Stimulated activated CD8-positive, alpha-beta memory T cell treated with anti-CD3 and anti-CD28 coated beads, Interleukin-4, amount 100 ng/mL, for 4 hours (primary cell): ENCODE data around the gene SMAD1.
"Not testable (repeated sequence)": the region's sequence is repeated elsewhere in the genome, so short reads cannot be mapped to it uniquely, and the experiment has no call there.

Source experiments
- DNase-seq, 2 donors: peaks; one replicate each; pipeline ENCODE4 v3.0.0-alpha.2; 2020; ENCODE audit warnings: low read depth in 2 of 2, low spot score in 1 of 2

Gene SMAD1

DNA sequence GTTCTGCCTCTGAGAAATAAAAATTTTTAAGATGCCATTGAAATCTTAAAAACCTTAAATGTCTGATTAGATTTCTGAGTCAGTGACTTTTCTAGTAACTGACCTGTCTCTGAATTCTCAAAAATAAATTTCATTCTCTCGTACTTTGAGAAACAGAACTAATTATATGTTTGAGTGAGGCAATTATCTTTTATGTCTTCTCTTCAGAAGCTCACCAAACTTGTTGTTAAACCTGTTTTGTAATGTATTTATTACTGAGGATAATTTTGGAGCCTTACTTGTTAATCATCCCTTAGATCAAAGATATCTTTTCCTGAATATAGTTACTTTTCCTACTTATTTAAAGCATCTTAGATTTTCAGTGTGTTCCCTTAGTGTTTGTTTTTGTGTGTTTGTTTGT, 73.0 kb downstream of the SMAD1 start:
- no peak for DNase-seq

DNA sequence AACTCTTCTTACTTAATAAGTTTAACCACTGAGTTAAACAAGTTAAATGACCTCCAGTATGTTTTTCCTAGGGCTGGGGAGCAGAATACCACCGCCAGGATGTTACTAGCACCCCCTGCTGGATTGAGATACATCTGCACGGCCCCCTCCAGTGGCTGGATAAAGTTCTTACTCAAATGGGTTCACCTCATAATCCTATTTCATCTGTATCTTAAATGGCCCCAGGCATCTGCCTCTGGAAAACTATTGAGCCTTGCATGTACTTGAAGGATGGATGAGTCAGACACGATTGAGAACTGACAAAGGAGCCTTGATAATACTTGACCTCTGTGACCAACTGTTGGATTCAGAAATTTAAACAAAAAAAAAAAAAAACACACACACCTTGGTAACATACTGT, 76.1 kb downstream of the SMAD1 start:
- peak in 1 of 2 donors; percentile 23 for DNase-seq

DNA sequence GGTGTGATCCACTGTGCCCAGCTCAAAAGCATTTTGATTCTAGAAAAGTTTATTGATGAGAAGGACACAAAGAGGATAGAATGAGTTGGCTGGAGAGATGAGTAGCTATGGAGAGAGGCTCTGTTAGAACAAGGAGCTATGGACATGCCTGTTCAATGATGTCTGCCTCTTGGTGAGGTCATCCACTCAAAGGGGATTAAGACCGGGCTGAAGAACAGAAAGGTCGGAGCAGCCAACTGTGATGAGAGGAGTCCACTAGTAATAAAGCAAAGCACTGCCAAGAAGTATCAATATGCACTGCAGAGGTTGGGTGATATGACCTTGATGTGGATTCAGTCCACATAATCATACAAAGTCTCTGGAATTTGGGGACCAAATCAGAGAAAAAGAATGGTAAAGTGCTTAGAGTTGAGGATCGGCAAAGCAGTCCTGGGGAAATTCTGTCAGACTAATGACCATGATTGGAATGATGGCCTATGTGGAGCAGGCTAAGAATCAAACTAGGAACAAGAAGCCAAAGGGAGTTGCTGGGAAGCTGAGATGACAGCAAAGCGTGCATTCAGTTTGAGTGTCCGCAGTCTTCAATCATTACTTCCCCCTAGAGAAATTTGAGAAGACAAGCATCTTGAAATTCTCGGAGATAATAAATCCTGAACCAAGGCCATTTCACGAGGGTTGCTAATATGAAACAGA, 81.8 kb downstream of the SMAD1 start:
- DNase-seq: no peak

DNA sequence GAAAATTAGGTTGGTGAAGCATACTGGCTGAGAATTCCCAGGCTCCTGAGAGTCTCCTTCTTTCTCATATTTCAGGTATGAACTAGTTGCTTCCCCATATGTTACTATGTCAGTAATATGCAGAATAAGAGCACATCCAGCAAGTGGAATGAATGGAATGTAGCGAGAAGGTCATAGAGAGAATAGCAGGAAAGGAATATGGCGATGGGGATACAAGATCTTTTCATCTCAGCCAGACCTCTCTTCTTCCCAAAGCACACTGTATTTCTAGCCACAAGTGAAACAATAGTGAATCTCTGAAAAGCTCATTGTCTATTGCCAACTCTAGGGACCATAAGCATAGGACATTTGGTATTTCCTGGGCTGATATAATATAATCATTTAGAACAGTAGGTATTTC, 82.9 kb downstream of the SMAD1 start:
- DNase-seq: no peak

DNA sequence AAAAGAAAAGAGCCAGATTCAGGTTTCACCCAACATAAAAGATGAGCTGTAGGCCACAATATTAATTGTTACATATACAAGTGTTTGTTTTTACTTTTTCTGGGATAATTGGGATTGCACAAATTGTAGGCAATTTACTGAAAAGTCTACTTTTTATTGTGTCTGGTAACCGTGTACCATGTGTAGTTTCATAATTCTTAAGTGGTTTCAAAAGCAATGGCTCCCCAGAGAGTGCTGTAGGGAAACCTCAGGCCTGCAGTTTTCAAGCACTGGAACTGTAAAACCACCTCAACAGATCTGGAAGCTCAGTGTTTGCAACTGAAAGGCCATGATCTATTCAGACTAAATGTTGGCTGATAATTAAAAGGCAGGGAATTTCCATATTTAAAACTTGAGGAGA, 83.7 kb downstream of the SMAD1 start:
- DNase-seq: no peak

DNA sequence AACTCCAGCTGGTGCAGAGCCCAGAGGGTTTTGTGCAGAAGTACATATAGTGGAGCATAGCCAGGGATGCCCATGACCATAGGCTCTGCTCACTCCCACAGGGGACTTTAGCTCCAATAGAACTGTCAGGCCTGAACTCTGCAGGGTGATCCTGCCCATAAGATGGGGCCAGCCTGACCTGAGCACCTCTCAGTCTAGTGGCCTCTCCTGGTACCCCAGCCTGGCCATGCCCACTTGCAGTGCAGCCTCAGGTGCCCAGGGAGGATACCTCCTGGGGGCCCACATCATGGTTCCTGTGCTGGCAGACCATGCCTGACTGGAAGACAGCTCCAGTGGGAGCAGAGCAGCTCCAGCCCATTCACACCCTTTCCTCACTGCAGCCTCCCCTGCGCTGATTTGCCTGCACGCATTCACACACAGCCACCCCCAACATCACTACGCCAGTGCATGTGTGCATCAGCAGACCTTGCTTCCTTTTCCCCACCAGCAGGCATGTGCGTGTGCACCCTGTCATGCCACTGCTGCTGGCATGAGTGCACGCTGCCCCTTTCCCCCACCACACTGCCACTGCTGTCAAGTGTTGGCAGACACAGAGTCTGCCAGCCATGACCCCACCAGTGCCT, 84.5 kb downstream of the SMAD1 start:
- DNase-seq: no peak

DNA sequence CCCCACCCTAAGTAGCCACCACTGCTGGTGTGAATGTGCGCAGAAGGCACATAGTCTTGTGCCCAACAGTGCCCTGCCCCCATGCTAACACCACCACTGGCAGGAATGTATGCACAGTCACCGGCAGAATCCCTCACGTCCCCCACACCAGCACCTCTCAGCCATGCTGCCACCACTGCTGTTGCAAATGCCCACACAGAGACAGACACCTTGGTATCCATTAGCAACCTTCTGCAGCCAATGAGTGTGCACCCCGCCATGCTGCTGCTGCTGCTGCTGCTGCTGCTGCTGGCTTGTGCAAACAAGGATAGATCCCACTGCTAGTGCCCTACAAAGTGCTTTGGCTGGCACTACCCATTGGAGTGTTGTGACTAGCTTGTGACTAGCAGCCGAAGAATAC, 85.1 kb downstream of the SMAD1 start:
- DNase-seq: no peak

DNA sequence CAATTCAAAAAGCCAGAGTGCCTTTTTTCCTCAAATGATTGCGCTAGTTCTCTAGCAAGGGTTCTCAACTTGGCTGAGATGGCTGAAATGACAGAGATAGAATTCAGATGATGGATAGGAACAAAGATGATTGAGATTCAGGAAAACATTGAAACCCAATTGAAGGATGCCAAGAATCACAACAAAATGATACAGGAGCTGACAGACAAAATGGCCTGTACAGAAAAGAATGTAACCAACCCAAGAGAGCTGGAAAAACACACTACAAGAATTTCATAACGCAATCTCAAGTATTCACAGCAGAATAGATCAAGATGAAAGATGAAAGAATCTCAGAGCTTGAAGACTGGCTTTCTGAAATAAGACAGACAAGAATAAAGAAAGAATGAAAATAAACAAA, 85.9 kb downstream of the SMAD1 start:
- no peak for DNase-seq

DNA sequence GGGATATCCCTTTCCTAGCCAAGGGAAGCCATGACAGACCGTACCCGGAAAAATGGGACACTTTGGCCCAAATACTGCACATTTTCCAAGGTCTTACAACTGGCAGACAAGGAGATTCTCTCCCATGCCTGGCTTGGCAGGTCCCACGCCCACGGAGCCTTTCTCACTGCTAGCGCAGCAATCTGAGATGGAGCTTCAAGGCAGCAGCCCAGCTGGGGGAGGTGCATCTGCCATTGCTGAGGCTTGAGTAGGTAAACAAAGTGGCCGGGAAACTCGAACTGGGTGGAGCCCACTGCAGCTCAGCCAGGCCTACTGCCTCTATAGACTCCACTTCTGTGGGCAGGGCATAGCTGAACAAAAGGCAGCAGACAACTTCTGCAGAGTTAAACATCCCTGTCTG, 92.9 kb downstream of the SMAD1 start:
- not testable (repeated sequence) for DNase-seq

DNA sequence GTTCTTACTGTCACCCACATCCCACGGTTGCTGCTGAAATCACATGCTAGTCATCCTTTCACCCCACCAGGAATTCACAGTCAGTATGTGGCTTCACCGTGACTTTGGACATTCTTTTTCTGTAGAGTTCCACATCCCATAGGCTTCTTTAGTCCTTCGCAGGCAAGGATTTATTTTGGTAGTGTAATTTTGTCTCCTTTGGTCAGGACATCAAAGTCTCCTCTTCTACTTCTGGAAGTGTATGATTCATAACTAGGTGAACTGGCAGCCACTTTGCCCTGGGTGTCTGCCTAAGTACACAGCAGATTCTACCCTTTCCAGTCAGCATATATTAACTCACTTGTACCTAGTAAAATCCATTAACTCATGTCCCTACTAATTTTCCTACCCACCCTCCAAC, 99.3 kb downstream of the SMAD1 start:
- no peak for DNase-seq

DNA sequence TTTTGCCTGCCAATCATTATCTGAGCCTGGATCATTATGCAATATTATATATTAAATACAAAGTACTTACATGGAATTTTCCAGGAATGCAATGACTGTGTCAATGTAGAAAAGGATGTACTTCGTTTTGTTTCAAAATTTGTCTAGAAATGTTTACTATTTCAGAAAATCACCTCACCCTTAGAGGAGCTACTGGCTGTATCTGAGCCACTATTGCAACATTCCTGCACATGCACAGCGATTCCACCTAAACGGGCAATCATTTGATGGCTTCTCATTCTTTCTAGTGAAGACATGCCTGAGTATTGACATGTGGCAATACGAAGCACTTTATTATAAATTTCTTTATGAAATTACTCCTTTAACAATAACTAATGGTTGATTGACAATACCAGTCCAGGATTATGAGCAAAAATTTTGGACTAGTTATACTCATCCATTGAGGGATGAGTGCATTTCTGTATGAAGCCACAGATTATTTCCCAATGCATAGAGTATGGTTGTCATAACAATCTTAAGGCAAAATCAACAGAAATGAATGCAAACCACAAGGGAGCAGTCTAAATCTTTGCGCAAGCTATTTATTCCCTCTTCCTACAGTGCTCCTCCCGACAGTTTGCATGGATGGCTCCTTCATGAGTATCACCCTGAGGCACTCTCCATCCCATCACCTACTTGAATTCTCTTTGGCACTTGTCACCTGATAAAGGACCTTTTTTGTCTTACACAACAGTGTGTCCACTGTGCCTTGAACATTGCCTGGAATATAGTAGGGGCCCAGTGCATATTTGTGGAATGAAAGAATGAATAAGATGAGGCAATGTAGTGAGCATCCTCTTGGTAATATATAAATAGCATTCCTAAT, 101.8 kb downstream of the SMAD1 start:
- DNase-seq: no peak

DNA sequence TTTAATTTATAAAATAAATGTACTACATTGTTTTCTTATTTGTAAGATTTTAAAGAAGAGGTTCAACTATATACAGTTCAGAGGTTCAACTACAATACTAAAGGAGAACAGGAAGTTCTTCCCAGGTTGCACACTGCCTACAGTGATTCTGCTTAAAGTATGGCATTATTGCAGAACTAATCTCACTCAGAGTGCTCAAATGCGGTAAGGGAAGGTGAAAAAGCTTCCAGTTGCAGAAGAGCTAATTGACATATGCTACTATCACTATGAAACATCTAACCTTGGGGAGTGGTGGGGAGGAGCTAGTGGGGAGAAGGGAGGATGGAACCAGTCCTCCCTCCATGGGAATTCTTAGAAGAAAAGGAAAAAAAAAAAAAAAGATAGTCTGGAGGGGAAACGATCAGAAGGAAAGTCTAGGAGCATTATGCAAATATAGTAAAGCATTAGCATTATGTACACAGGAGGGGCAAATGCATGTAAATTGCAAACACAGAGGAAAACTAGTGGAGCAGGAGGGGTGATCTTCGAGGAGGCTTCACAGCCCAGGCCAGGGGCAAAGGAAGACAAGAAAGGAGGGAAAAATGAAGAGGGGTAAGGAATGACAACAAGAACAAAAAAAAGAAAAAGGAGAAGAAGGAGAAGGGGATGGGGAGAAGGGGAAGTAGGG, 105.6 kb downstream of the SMAD1 start:
- no peak for DNase-seq

DNA sequence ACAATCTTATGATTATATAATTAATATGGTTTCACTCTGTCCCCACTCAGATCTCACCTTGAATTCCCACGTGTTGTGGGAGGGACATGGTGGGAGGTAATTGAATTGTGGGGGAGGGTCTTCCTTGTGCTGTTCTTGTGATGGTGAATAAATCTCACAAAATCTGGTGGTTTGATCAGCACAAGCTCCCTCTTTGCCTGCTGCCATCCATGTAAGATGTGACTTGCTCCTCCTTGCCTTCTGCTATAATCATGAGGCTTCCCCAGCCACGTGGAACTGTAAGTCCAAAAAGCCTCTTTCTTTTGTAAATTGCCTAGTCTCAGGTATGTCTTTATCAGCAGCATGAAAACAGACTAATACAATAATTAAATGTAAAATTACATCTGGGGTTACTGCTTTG, 107.7 kb downstream of the SMAD1 start:
- DNase-seq: not testable (repeated sequence)

DNA sequence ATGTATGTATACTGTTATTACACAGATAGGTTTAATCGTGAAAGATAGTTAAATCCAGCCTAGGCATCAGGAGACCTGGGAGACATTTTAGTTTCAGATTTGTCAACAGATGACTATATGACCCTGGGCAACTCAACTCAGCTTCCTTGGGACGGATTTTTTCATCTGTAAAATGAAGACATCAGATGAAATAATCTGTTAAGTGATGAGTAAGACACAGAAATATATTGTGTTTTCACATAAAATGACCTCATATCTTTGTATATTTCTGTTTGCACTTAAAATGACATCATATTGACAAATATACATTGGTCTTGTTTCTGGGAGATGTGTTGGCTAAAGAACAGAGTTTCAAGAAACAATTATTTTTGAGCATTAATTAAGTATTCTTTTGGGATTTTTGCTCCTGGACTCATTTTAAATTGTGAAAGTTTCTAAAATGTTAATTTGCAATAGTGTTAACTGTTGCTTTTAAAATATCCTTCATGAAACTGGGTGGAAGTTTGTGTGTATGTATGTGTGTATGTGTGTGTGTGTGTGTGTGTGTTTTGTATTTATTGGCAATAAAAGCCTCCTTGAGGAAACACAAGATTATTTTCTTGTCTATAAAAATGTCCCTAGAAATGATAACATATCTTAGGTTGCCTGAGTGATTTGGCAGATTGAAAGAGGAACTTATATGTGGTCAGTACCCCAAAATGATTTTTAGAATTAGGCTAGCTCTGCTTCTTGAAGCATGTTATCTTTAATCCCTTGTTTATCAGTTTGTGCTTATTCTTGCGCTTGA, 108.5 kb downstream of the SMAD1 start:
- DNase-seq: no peak

DNA sequence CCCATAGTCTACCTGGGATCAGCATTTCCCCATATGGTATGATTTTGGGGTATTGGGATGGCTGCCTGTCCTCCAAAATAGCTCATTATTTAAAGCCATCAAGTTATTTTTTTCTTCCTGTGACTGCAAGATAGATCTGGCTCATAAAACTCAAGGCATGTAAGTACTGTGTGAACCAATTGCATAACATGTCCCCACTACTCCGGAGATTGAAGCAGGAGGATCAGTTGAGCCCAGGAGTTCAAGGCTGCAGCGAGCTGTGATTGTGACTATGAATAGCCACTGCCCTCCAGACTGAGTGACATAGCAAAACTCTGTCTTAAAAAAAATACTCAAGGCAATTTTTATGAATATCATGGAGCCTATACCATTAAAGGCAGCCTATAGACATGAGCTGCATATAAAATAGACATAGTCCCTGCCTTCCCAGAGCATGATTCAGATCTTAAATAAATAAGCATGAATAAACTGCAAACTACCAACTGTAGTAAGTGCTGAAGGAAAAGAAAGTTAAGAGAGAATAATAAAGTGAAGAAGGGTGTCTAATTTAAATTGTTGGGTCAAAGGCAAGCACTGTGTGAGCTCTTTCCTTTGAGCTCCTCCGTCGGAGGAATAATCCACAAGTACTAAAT, 120.6 kb downstream of the SMAD1 start:
- DNase-seq: no peak

DNA sequence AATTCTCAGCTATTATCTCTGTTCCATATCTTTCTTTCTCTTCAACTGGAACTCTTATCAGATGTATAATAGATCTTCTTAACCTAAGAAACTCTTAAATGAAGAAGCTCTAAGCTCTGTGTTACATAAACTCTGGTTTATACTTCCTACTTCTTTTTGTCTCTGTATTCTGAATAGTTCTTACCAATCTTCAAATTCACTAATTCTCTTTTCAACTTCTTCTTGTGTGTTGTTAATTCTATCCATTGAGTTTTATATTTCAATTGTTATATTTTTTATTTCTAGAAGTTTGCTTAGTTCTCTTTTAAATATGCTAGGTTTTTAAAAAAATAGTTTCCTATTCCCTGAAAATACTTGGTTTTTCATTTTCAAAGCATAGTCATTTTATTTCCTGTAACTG, 124.3 kb downstream of the SMAD1 start:
- no peak for DNase-seq
